Prostate gland (tissue), 2 donors: ENCODE measurements around the gene PAPLN.

Experiments
- POLR2A ChIP-seq: fragments of 450-650 bp; IDR thresholded peaks from one replicate; pipeline ENCODE4 v1.6.1; 2016; ENCODE audit warnings: antibody characterized with exemption, mild to moderate bottlenecking
- POLR2AphosphoS5 ChIP-seq: sonication (generic); formaldehyde crosslinking; IDR thresholded peaks from one replicate; pipeline ENCODE4 v1.6.1; 2017; ENCODE audit warnings: antibody characterized with exemption
- TF ChIP-seq, protein P1 (sequence below), 4 experiments: fragments of 200-600 bp in 2 of 4; fragments of 450-650 bp in 2 of 4; sonication (generic) in 2 of 4; IDR thresholded peaks; 1 replicate in 3 of 4; 2 replicates in 1 of 4; pipeline ENCODE4 v1.5.1; 2016 to 2019; ENCODE audit warnings: antibody characterized with exemption in 4 of 4, mild to moderate bottlenecking in 2 of 4, moderate library complexity in 2 of 4

DNA sequence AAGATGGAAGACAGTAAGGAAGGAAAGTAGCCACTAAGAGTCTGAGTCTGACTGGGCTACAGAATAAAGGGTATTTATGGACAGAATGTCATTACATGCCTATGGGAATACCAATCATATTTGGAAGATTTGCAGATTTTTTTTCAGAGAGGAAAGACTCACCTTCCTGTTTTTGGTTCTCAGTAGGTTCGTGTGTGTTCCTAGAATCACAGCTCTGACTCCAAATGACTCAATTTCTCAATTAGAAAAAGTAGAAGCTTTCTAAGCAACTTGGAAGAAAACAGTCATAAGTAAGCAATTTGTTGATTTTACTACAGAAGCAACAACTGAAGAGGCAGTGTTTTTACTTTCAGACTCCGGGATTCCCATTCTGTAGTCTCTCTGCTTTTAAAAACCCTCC lies 15.4 kb upstream of the PAPLN start:
- TF ChIP-seq, protein P1, sequence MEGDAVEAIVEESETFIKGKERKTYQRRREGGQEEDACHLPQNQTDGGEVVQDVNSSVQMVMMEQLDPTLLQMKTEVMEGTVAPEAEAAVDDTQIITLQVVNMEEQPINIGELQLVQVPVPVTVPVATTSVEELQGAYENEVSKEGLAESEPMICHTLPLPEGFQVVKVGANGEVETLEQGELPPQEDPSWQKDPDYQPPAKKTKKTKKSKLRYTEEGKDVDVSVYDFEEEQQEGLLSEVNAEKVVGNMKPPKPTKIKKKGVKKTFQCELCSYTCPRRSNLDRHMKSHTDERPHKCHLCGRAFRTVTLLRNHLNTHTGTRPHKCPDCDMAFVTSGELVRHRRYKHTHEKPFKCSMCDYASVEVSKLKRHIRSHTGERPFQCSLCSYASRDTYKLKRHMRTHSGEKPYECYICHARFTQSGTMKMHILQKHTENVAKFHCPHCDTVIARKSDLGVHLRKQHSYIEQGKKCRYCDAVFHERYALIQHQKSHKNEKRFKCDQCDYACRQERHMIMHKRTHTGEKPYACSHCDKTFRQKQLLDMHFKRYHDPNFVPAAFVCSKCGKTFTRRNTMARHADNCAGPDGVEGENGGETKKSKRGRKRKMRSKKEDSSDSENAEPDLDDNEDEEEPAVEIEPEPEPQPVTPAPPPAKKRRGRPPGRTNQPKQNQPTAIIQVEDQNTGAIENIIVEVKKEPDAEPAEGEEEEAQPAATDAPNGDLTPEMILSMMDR (IDR thresholded peaks at IDR 0.05), result no peak
- TF ChIP-seq POLR2AphosphoS5, result no peak
- no peak for TF ChIP-seq POLR2A
